ENCODE measurements around the gene PLD6. TPM values are rescaled to one million over a fixed set of nuclear protein-coding genes. Genes with fewer than 3 reads are reported as not detected.

PLD6 gene
- total RNA-seq, 4 donors from 2014 or later = 4.2 to 7.0 (median 5.0) TPM

GRCh38 chr17:17205368-17206123 lies 587 bp downstream of the PLD6 start:
- WGBS, 2 donors = 0 to 26% methylated on average over 12 to 28 of the region's 70 CpGs
- no peak for TF ChIP-seq POLR2A (IDR thresholded peaks at IDR 0.05)
- TF ChIP-seq CTCF (IDR thresholded peaks at IDR 0.05) = no peak
- DNase-seq (ENCODE audit: low spot score in 2 of 2) = peak; percentile 43 to 93
- intact Hi-C loops (cut with DNase I; ENCODE audit: low total_unique reads) = no loop called here
- H3K4me3 ChIP-seq (ENCODE audit: low read depth, poor library complexity, severe bottlenecking) = peak overlapping the region; percentile 38

DNA sequence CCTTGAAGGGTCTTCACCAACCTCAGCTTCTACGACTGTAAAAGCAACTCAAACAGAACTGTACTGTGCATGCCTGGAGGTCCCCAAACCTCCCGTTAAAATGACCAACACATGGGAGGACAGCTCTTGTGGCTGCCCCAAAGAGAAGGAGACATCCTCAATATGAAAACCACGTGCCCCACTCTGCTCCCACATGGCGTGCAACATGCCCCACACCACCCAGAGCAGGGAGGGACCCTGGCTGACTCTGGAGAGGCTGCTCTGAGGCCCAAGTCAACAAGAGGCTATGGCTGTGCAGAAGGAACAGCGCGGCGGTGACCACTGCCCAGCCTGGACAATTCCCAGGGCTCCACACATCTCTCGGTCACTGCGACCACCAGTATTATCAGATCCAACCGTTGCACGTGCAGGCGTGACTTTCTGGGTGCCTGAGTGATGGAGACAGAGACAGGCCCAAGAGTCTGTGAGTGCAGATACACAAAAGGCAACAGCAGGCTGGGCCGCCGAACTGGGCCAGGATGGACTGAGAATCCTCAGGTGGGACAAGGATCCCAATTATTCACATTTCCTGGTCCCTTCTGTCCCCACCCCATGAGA lies 1.4 kb downstream of the PLD6 start:
- no peak for DNase-seq (ENCODE audit: low spot score in 2 of 2)
- H3K4me3 ChIP-seq (ENCODE audit: low read depth, poor library complexity, severe bottlenecking) = no peak overlapping the region
- intact Hi-C loops (cut with DNase I; ENCODE audit: low total_unique reads) = no loop called here
- WGBS, 2 donors = 38 to 60% methylated on average over 10 to 14 of the region's 14 CpGs
- TF ChIP-seq POLR2A (IDR thresholded peaks at IDR 0.05) (no peak), CTCF (IDR thresholded peaks at IDR 0.05) (no peak)

DNA sequence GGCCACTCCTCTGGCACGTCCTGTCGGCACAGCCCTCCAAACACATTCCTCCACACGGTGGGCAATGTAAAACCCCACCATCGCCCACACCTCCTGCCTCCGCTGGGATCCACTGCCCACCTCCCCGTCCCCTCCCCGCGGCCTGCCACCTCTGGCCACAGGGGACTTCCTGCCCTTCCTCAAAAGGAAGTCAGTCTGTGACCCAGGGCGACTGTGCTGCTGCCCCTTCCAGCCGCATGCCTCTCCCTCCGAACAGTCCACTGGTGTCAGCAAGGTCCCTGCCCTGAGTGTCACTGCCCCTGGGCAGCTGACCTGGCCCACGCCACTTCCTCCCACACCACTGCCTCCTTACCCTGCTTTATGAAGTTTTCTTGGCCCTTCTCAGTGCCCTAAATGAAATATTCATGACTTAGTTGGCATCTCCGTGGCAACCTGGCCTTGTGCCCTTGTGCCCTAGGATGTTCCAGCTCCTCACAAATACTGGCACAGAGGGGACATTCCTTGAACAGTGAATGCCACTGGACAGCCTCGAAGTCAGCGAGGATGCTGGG lies 2.0 kb downstream of the PLD6 start:
- intact Hi-C loops (cut with DNase I; ENCODE audit: low total_unique reads) = no loop called here
- WGBS, 2 donors = 36 to 42% methylated on average over 15 of the region's 15 CpGs
- H3K4me3 ChIP-seq (ENCODE audit: low read depth, poor library complexity, severe bottlenecking) = no peak overlapping the region
- peak; percentile 56 to 90 for DNase-seq (ENCODE audit: low spot score in 2 of 2)
- TF ChIP-seq CTCF (IDR thresholded peaks at IDR 0.05) (no peak), POLR2A (IDR thresholded peaks at IDR 0.05) (no peak)

- DNase-seq (ENCODE audit: low spot score in 2 of 2) = no peak
- no peak overlapping the region for H3K4me3 ChIP-seq (ENCODE audit: low read depth, poor library complexity, severe bottlenecking)
- WGBS, 2 donors = 87 to 94% methylated on average over 14 to 15 of the region's 15 CpGs
- intact Hi-C loops (cut with DNase I; ENCODE audit: low total_unique reads) = no loop called here
- TF ChIP-seq POLR2A (IDR thresholded peaks at IDR 0.05) (no peak), CTCF (IDR thresholded peaks at IDR 0.05) (no peak)
Measured at GRCh38 chr17:17203173-17203730, 2.9 kb downstream of the PLD6 start.

DNA sequence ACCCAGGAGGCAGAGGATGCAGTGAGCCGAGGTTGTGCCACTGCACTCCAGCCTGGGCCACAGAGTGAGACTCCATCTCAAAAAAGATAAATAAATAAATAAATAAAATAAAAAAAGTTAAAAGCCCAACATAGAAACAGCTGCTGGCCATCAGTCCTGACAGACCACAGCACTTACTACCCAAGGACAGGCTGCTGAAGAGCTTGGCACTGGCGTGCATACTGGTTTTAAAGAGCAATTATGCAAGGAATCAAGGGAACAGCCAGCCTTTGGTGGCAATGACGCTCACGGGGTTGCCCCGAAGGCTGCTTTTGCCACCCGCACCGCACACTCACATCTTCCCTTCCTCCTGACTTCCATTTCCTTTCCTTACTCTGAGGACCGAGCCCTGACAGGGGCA lies 4.2 kb downstream of the PLD6 start:
- H3K4me3 ChIP-seq (ENCODE audit: low read depth, poor library complexity, severe bottlenecking) = no peak overlapping the region
- WGBS, 2 donors = 91 to 96% methylated on average over 8 of the region's 8 CpGs
- no peak for DNase-seq (ENCODE audit: low spot score in 2 of 2)
- intact Hi-C loops (cut with DNase I; ENCODE audit: low total_unique reads) = no loop called here
- TF ChIP-seq POLR2A (IDR thresholded peaks at IDR 0.05) (no peak), CTCF (IDR thresholded peaks at IDR 0.05) (no peak)
